Activated naive CD8-positive, alpha-beta T cell (primary cell): Measurements from ENCODE around the gene CDO1.
"Not testable (repeated sequence)": the region's sequence is repeated elsewhere in the genome, so short reads cannot be mapped to it uniquely, and the experiment has no call there.

Source experiments
- H3K27ac Mint-ChIP-seq: one replicate; pipeline ENCODE4 v1.8.0; 2021; ENCODE audit warnings: mixed read lengths
- H3K27me3 Mint-ChIP-seq: one replicate; pipeline ENCODE4 v1.8.0; 2021; ENCODE audit warnings: mixed read lengths
- H3K36me3 Mint-ChIP-seq: one replicate; pipeline ENCODE4 v1.8.0; 2021; ENCODE audit warnings: mixed read lengths
- H3K4me1 Mint-ChIP-seq: one replicate; pipeline ENCODE4 v1.8.0; 2021; ENCODE audit warnings: low read depth, mixed read lengths
- H3K4me3 Mint-ChIP-seq: one replicate; pipeline ENCODE4 v1.8.0; 2021; ENCODE audit warnings: mild to moderate bottlenecking, mixed read lengths
- H3K9me3 Mint-ChIP-seq: one replicate; pipeline ENCODE4 v1.8.0; 2021; ENCODE audit warnings: low read depth, mixed read lengths

The CDO1 gene

GRCh38 chr5:115813719-115814118, 2.7 kb downstream of the CDO1 start:
- Mint-ChIP-seq H3K4me3 (no peak overlapping the region), H3K9me3 (no peaks in the 10 kb centered on the region), H3K36me3 (no peaks in the 10 kb centered on the region), H3K4me1 (peaks cover 17% of the 10 kb centered on the region), H3K27me3 (peaks cover 47% of the 10 kb centered on the region), H3K27ac (no peak overlapping the region)

GRCh38 chr5:115812372-115812771, 4.1 kb downstream of the CDO1 start:
- H3K27me3 Mint-ChIP-seq, result peaks cover 38% of the 10 kb centered on the region
- no peak overlapping the region for H3K4me3 Mint-ChIP-seq
- no peak overlapping the region for H3K27ac Mint-ChIP-seq
- no peaks in the 10 kb centered on the region for H3K9me3 Mint-ChIP-seq
- H3K36me3 Mint-ChIP-seq, result no peaks in the 10 kb centered on the region
- H3K4me1 Mint-ChIP-seq, result peaks cover 18% of the 10 kb centered on the region

GRCh38 chr5:115811406-115811805, 5.1 kb downstream of the CDO1 start:
- Mint-ChIP-seq H3K36me3 (no peaks in the 10 kb centered on the region), H3K4me3 (no peak overlapping the region), H3K27ac (no peak overlapping the region), H3K27me3 (peaks cover 36% of the 10 kb centered on the region), H3K9me3 (no peaks in the 10 kb centered on the region), H3K4me1 (peaks cover 19% of the 10 kb centered on the region)

GRCh38 chr5:115810761-115811160, 5.7 kb downstream of the CDO1 start:
- Mint-ChIP-seq H3K27ac (no peak overlapping the region), H3K36me3 (no peaks in the 10 kb centered on the region), H3K27me3 (peaks cover 34% of the 10 kb centered on the region), H3K4me1 (peaks cover 16% of the 10 kb centered on the region), H3K9me3 (no peaks in the 10 kb centered on the region), H3K4me3 (no peak overlapping the region)

- no peak overlapping the region for H3K4me3 Mint-ChIP-seq
- H3K27ac Mint-ChIP-seq, result no peak overlapping the region
- H3K27me3 Mint-ChIP-seq, result peaks cover 28% of the 10 kb centered on the region
- no peaks in the 10 kb centered on the region for H3K9me3 Mint-ChIP-seq
- H3K4me1 Mint-ChIP-seq, result peaks cover 10% of the 10 kb centered on the region
- no peaks in the 10 kb centered on the region for H3K36me3 Mint-ChIP-seq
Observed at GRCh38 chr5:115809946-115810345, 6.5 kb downstream of the CDO1 start.

GRCh38 chr5:115808066-115808465, 8.4 kb downstream of the CDO1 start:
- H3K4me3 Mint-ChIP-seq, H3K36me3 Mint-ChIP-seq, H3K9me3 Mint-ChIP-seq, H3K27ac Mint-ChIP-seq, H3K4me1 Mint-ChIP-seq: not testable (repeated sequence)
- peaks cover 18% of the 10 kb centered on the region for H3K27me3 Mint-ChIP-seq

GRCh38 chr5:115807654-115808052, 8.8 kb downstream of the CDO1 start:
- Mint-ChIP-seq H3K27me3 (peaks cover 16% of the 10 kb centered on the region), H3K4me3 (no peak overlapping the region), H3K4me1 (peaks cover 6% of the 10 kb centered on the region), H3K36me3 (no peaks in the 10 kb centered on the region), H3K27ac (no peak overlapping the region), H3K9me3 (no peaks in the 10 kb centered on the region)

- Mint-ChIP-seq H3K27ac (no peak overlapping the region), H3K27me3 (peaks cover 11% of the 10 kb centered on the region), H3K9me3 (no peaks in the 10 kb centered on the region), H3K4me3 (no peak overlapping the region), H3K36me3 (no peaks in the 10 kb centered on the region), H3K4me1 (peaks cover 6% of the 10 kb centered on the region)
Observed at GRCh38 chr5:115806986-115807653, 9.3 kb downstream of the CDO1 start.

- Mint-ChIP-seq H3K4me1 (peaks cover under 1% of the 10 kb centered on the region), H3K4me3 (no peak overlapping the region), H3K36me3 (no peaks in the 10 kb centered on the region), H3K9me3 (no peaks in the 10 kb centered on the region), H3K27ac (no peak overlapping the region), H3K27me3 (peaks cover 2% of the 10 kb centered on the region)
Observed at GRCh38 chr5:115801984-115802383, 14.5 kb downstream of the CDO1 start.

- Mint-ChIP-seq H3K36me3 (no peaks in the 10 kb centered on the region), H3K27me3 (peaks cover 5% of the 10 kb centered on the region), H3K4me3 (no peak overlapping the region), H3K27ac (no peak overlapping the region), H3K4me1 (no peaks in the 10 kb centered on the region), H3K9me3 (no peaks in the 10 kb centered on the region)
Observed at GRCh38 chr5:115801152-115801551, 15.3 kb downstream of the CDO1 start.

- Mint-ChIP-seq H3K27me3 (peaks cover 5% of the 10 kb centered on the region), H3K9me3 (no peaks in the 10 kb centered on the region), H3K36me3 (no peaks in the 10 kb centered on the region), H3K4me3 (no peak overlapping the region), H3K27ac (no peak overlapping the region), H3K4me1 (no peaks in the 10 kb centered on the region)
Observed at GRCh38 chr5:115800108-115800507, 16.4 kb downstream of the CDO1 start.

- Mint-ChIP-seq H3K9me3 (no peaks in the 10 kb centered on the region), H3K27me3 (peaks cover 5% of the 10 kb centered on the region), H3K4me1 (no peaks in the 10 kb centered on the region), H3K4me3 (no peak overlapping the region), H3K36me3 (no peaks in the 10 kb centered on the region), H3K27ac (no peak overlapping the region)
Observed at GRCh38 chr5:115798252-115798651, 18.2 kb downstream of the CDO1 start.

- no peaks in the 10 kb centered on the region for H3K36me3 Mint-ChIP-seq
- H3K9me3 Mint-ChIP-seq, result no peaks in the 10 kb centered on the region
- peaks cover 12% of the 10 kb centered on the region for H3K27me3 Mint-ChIP-seq
- H3K4me1 Mint-ChIP-seq, result no peaks in the 10 kb centered on the region
- no peak overlapping the region for H3K27ac Mint-ChIP-seq
- no peak overlapping the region for H3K4me3 Mint-ChIP-seq
Observed at GRCh38 chr5:115796656-115797055, 19.8 kb downstream of the CDO1 start.

GRCh38 chr5:115795700-115796099, 20.8 kb downstream of the CDO1 start:
- Mint-ChIP-seq H3K27me3 (peaks cover 15% of the 10 kb centered on the region), H3K9me3 (no peaks in the 10 kb centered on the region), H3K4me3 (no peak overlapping the region), H3K4me1 (no peaks in the 10 kb centered on the region), H3K27ac (no peak overlapping the region), H3K36me3 (no peaks in the 10 kb centered on the region)

- Mint-ChIP-seq H3K27me3 (peaks cover 33% of the 10 kb centered on the region), H3K27ac (no peak overlapping the region), H3K4me1 (no peaks in the 10 kb centered on the region), H3K4me3 (no peak overlapping the region), H3K36me3 (no peaks in the 10 kb centered on the region), H3K9me3 (no peaks in the 10 kb centered on the region)
Observed at GRCh38 chr5:115788440-115788839, 28.0 kb downstream of the CDO1 start.

- peaks cover 27% of the 10 kb centered on the region for H3K27me3 Mint-ChIP-seq
- no peak overlapping the region for H3K4me3 Mint-ChIP-seq
- H3K36me3 Mint-ChIP-seq, result no peaks in the 10 kb centered on the region
- no peaks in the 10 kb centered on the region for H3K9me3 Mint-ChIP-seq
- H3K4me1 Mint-ChIP-seq, result no peaks in the 10 kb centered on the region
- no peak overlapping the region for H3K27ac Mint-ChIP-seq
Observed at GRCh38 chr5:115787426-115787825, 29.0 kb downstream of the CDO1 start.
